ENCODE data around the gene MFSD12.
"Not testable (repeated sequence)": the region's sequence is repeated elsewhere in the genome, so short reads cannot be mapped to it uniquely, and the experiment has no call there.

The MFSD12 gene

GRCh38 chr19:3584036-3584802 is 26.8 kb upstream of the MFSD12 start:
- peak; percentile 65; the same call in 1 of the 2 replicates for TF ChIP-seq ZNF121 (tag by site-specific recombination; IDR thresholded peaks at IDR 0.05)
- H3K4me3 ChIP-seq (ENCODE audit: low read depth, low read length); H3K36me3 ChIP-seq (ENCODE audit: control insufficient read depth in 2 of 2, insufficient read depth in 1 of 2, low read length in 2 of 2); H3K27ac ChIP-seq (ENCODE audit: extremely low read depth, low read depth, low read length); H3K4me1 ChIP-seq (ENCODE audit: control insufficient read depth, insufficient read depth, low read length); H3K9me3 ChIP-seq (ENCODE audit: control insufficient read depth, insufficient read depth, low read depth, low read length): not testable (repeated sequence)
- ChIA-PET POLR2A (interaction anchor here (2.2 kb wide), 1 partner anchor 10 kb away, joined by 13 read pairs; no protein-coding TSS in a partner anchor), CTCF (interaction anchor here (0.5 to 1.8 kb wide), 5 partner anchors 8 to 39 kb away, joined by 3 to 5 read pairs (median 3); no protein-coding TSS in a partner anchor)

GRCh38 chr19:3581792-3582191 is 24.4 kb upstream of the MFSD12 start:
- ChIA-PET CTCF (interaction anchor here (0.9 kb wide), 1 partner anchor 27 kb away, joined by 3 read pairs; no protein-coding TSS in a partner anchor), POLR2A (interaction anchor here (0.6 to 1.3 kb wide), 3 partner anchors 11 to 30 kb away, joined by 3 to 4 read pairs (median 3); no protein-coding TSS in a partner anchor)
- peak; percentile 60; the same call in 1 of the 2 replicates for TF ChIP-seq ZNF121 (tag by site-specific recombination; IDR thresholded peaks at IDR 0.05)

DNA sequence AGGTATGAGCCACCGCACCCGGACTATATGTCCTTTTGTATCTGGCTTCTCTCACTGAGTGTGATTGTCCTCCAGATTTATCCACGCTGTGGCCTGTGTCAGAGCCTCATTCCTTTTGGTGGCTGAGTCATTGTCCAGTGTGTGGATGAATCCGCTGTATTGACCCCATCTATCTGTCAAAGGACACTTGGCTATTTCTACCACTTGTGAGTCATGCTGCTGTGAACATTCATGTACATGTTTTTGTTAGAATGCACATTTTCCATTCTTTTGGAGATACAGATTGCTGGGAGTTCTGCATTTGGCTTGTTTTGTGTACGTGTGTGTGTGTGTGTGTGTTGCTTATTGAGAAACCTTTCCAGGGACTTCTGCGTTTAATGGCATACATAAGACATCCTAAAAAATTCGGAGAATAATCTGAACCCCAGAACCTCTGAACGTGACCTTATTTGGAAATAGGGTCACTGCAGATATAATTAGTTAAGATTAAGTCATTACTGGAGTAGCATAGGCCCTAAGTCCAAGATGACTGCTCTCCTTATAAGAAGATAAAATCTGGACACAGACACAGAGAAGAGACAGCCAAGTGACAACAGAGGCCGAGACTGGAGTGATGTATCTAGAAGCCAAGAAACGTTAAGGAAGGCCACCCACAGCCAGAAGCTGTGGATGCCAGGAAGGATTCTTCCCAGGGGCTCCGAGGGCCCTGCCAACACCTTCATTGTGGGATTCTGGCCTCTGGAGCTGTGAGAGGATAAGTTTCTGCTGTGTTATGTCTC is 23.0 kb upstream of the MFSD12 start:
- TF ChIP-seq ZNF621 (tag by site-specific recombination; IDR thresholded peaks at IDR 0.05) (no peak), ZNF423 (tag by site-specific recombination; IDR thresholded peaks at IDR 0.05) (no peak), ZNF404 (tag by site-specific recombination; IDR thresholded peaks at IDR 0.05) (no peak), IKZF3 (tag by site-specific recombination; IDR thresholded peaks at IDR 0.05) (no peak), YY2 (tag by site-specific recombination; IDR thresholded peaks at IDR 0.05) (no peak), ZNF202 (tag by site-specific recombination; IDR thresholded peaks at IDR 0.05; ENCODE audit: borderline replicate concordance) (no peak), YY1 (tag by site-specific recombination; IDR thresholded peaks at IDR 0.05) (no peak), ZNF768 (tag by site-specific recombination; IDR thresholded peaks at IDR 0.05) (no peak)
- TF ChIP-seq, protein P1, sequence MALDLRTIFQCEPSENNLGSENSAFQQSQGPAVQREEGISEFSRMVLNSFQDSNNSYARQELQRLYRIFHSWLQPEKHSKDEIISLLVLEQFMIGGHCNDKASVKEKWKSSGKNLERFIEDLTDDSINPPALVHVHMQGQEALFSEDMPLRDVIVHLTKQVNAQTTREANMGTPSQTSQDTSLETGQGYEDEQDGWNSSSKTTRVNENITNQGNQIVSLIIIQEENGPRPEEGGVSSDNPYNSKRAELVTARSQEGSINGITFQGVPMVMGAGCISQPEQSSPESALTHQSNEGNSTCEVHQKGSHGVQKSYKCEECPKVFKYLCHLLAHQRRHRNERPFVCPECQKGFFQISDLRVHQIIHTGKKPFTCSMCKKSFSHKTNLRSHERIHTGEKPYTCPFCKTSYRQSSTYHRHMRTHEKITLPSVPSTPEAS (tag by site-specific recombination; IDR thresholded peaks at IDR 0.05) = peak; percentile 33; the same call in 1 of the 2 replicates
- Histone ChIP-seq H3K9me3 (ENCODE audit: control insufficient read depth, insufficient read depth, low read depth, low read length) (no peaks in the 10 kb centered on the region), H3K27ac (ENCODE audit: extremely low read depth, low read depth, low read length) (no peak overlapping the region), H3K4me3 (ENCODE audit: low read depth, low read length) (no peak overlapping the region), H3K4me1 (ENCODE audit: control insufficient read depth, insufficient read depth, low read length) (no peaks in the 10 kb centered on the region), H3K36me3 (ENCODE audit: control insufficient read depth in 2 of 2, insufficient read depth in 1 of 2, low read length in 2 of 2) (peaks cover 5 to 13% of the 10 kb centered on the region in 2 experiments; a peak in 2 of 3 replicates)
- CTCF ChIA-PET = interaction anchor here (0.7 kb wide), 1 partner anchor 188 kb away, joined by 3 read pairs; no protein-coding TSS in a partner anchor
- POLR2A ChIA-PET = interaction anchor here (0.7 kb wide), 1 partner anchor 47 kb away, joined by 5 read pairs; no protein-coding TSS in a partner anchor

More at GRCh38 chr19:3581792-3582191, 24.4 kb upstream of the MFSD12 start:
- not testable (repeated sequence) for H3K4me3 ChIP-seq (ENCODE audit: low read depth, low read length); H3K4me1 ChIP-seq (ENCODE audit: control insufficient read depth, insufficient read depth, low read length); H3K27ac ChIP-seq (ENCODE audit: extremely low read depth, low read depth, low read length); H3K9me3 ChIP-seq (ENCODE audit: control insufficient read depth, insufficient read depth, low read depth, low read length); H3K36me3 ChIP-seq (ENCODE audit: control insufficient read depth in 2 of 2, insufficient read depth in 1 of 2, low read length in 2 of 2)

GRCh38 chr19:3578390-3578789 is 21.0 kb upstream of the MFSD12 start:
- Histone ChIP-seq H3K36me3 (ENCODE audit: control insufficient read depth in 2 of 2, insufficient read depth in 1 of 2, low read length in 2 of 2) (peaks cover 9 to 19% of the 10 kb centered on the region in 2 experiments; a peak in 2 of 3 replicates), H3K9me3 (ENCODE audit: control insufficient read depth, insufficient read depth, low read depth, low read length) (no peaks in the 10 kb centered on the region), H3K4me3 (ENCODE audit: low read depth, low read length) (no peak overlapping the region), H3K27ac (ENCODE audit: extremely low read depth, low read depth, low read length) (no peak overlapping the region), H3K4me1 (ENCODE audit: control insufficient read depth, insufficient read depth, low read length) (no peaks in the 10 kb centered on the region)
- ChIA-PET POLR2A (interaction anchor here (0.6 kb wide), 2 partner anchors 23 to 63 kb away, joined by 4 to 7 read pairs; no protein-coding TSS in a partner anchor), CTCF (no interaction called here)
- TF ChIP-seq KLF9 (tag by site-specific recombination; IDR thresholded peaks at IDR 0.05; ENCODE audit: low read depth) (peak; percentile 37; the same call in 1 of the 2 replicates), ZNF23 (tag by site-specific recombination; IDR thresholded peaks at IDR 0.05; ENCODE audit: borderline replicate concordance) (no peak), KLF1 (tag by site-specific recombination; IDR thresholded peaks at IDR 0.05) (peak; percentile 78), ZNF112 (tag by site-specific recombination; IDR thresholded peaks at IDR 0.05) (no peak)

All from HEK293 (cell line).